Cardiac muscle cell (in vitro differentiated cells and primary cell): ENCODE data around the gene MDN1. TPM values are rescaled to one million over a fixed set of nuclear protein-coding genes. Genes with fewer than 3 reads are reported as not detected.

Experiments
- DNase-seq, 2 donors: peaks; one replicate each; pipeline versions ENCODE4 v3.0.0 to v3.0.0-alpha.2; 2010 to 2017; ENCODE audit warnings: low read depth in 1 of 2, low spot score in 1 of 2
- H3K27ac ChIP-seq: fragments of 200-600 bp; sonication (generic); 2 replicates; pipeline ENCODE4 v1.5.1; 2016
- H3K27me3 ChIP-seq: fragments of 200-600 bp; sonication (generic); 2 replicates; pipeline ENCODE4 v1.6.0; 2016; ENCODE audit warnings: control low read depth
- H3K36me3 ChIP-seq: fragments of 200-600 bp; sonication (generic); 2 replicates; pipeline ENCODE4 v1.5.1; 2016; ENCODE audit warnings: control low read depth
- H3K4me1 ChIP-seq: fragments of 200-600 bp; sonication (generic); 2 replicates; pipeline ENCODE4 v1.8.1; 2017; ENCODE audit warnings: low read depth, mild to moderate bottlenecking, mixed run types
- H3K4me3 ChIP-seq: fragments of 200-600 bp; sonication (generic); 2 replicates; pipeline ENCODE4 v1.5.1; 2016; ENCODE audit warnings: mild to moderate bottlenecking
- H3K9me3 ChIP-seq: fragments of 200-600 bp; sonication (generic); 2 replicates; pipeline ENCODE4 v1.5.1; 2017; ENCODE audit warnings: low read depth, mild to moderate bottlenecking, control low read depth
- CTCF ChIP-seq: IDR thresholded peaks from 2 replicates; pipeline ENCODE4 v1.5.1; 2012; ENCODE audit warnings: low read depth, mild to moderate bottlenecking, low read length
- polyA plus RNA-seq: library from polyadenylated mRNA; unstranded; fragments of >200 nt; fragmentation: Nextera tagmentation; extraction: Ambion mirVana; gene quantifications from 2 replicates; pipeline ENCODE4 v1.2.1, GENCODE V29; 2016
- total RNA-seq: library from RNA; depleted of rRNA; stranded (reverse); fragments of >200 nt; gene quantifications from 2 replicates; pipeline ENCODE4 v1.2.3, GENCODE V29; 2016

MDN1 gene
- total and polyA plus RNA-seq, 2 experiments from 2014 or later, result 8.6 to 22.2 TPM

- DNase-seq, result peak in 1 of 2 donors; percentile 13
- no peak overlapping the region for H3K27ac ChIP-seq
- H3K9me3 ChIP-seq, result no peaks in the 10 kb centered on the region
- H3K4me3 ChIP-seq, result no peak overlapping the region
- H3K4me1 ChIP-seq, result no peaks in the 10 kb centered on the region
- no peaks in the 10 kb centered on the region for H3K27me3 ChIP-seq
- peaks cover 54% of the 10 kb centered on the region for H3K36me3 ChIP-seq
- TF ChIP-seq CTCF, result no peak
Observed at GRCh38 chr6:89749918-89750317, 69.7 kb downstream of the MDN1 start.

GRCh38 chr6:89745716-89746115, 73.9 kb downstream of the MDN1 start:
- Histone ChIP-seq H3K36me3 (peaks cover 45% of the 10 kb centered on the region), H3K4me1 (no peaks in the 10 kb centered on the region), H3K4me3 (no peak overlapping the region), H3K27ac (no peak overlapping the region), H3K27me3 (no peaks in the 10 kb centered on the region), H3K9me3 (no peaks in the 10 kb centered on the region)
- no peak for TF ChIP-seq CTCF
- no peak for DNase-seq

- Histone ChIP-seq H3K36me3 (peaks cover 39% of the 10 kb centered on the region), H3K9me3 (no peaks in the 10 kb centered on the region), H3K27ac (no peak overlapping the region), H3K4me3 (no peak overlapping the region), H3K27me3 (no peaks in the 10 kb centered on the region), H3K4me1 (no peaks in the 10 kb centered on the region)
- DNase-seq, result no peak
- TF ChIP-seq CTCF, result no peak
Observed at GRCh38 chr6:89745096-89745495, 74.5 kb downstream of the MDN1 start.

GRCh38 chr6:89736893-89737292, 82.7 kb downstream of the MDN1 start:
- Histone ChIP-seq H3K36me3 (peaks cover 14% of the 10 kb centered on the region), H3K4me3 (no peak overlapping the region), H3K27ac (peak overlapping the region; percentile 29), H3K9me3 (no peaks in the 10 kb centered on the region), H3K4me1 (no peaks in the 10 kb centered on the region), H3K27me3 (no peaks in the 10 kb centered on the region)
- TF ChIP-seq CTCF, result no peak
- no peak for DNase-seq

- Histone ChIP-seq H3K27me3 (no peaks in the 10 kb centered on the region), H3K36me3 (peaks cover 22% of the 10 kb centered on the region), H3K4me3 (no peak overlapping the region), H3K27ac (no peak overlapping the region), H3K9me3 (no peaks in the 10 kb centered on the region), H3K4me1 (no peaks in the 10 kb centered on the region)
- no peak for TF ChIP-seq CTCF
- no peak for DNase-seq
Observed at GRCh38 chr6:89734526-89734925, 85.1 kb downstream of the MDN1 start.
